ENCODE measurements around the gene COA8. TPM values are rescaled to one million over a fixed set of nuclear protein-coding genes. Genes with fewer than 3 reads are reported as not detected.

Gene COA8
- total and polyA plus RNA-seq, 2 of the 4 experiments (the other 2 are of a cell fraction) = 12.2 to 21.1 TPM

DNA sequence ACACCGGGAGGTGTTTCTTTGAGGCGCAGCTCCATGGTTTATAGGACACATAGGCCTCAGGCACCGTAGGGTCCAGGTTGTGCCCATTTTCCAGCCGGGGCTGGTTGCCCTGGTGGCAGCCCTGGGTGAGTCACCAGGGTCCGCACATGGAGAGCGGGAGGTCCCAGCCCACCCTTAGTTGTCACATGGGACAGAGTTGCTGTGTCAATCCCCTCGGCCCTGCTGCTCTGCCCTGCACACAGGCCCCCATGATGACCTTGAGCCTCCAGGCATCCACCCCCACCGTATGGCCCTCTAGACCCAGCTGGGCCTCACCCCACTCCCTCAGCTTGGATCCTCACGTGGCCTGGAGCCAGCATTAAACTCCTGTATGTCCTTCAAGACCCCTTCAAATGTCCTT, 26.1 kb upstream of the COA8 start:
- no peak overlapping the region for H3K4ac ChIP-seq (ENCODE audit: low read depth, low read length)
- no peak overlapping the region for H4K8ac ChIP-seq (ENCODE audit: low read depth in 2 of 2, low read length in 2 of 2)
- TF ChIP-seq NFE2L2 (IDR thresholded peaks at IDR 0.05; ENCODE audit: low read depth, low read length) = no peak
- no peak for TF ChIP-seq BHLHE40 (IDR thresholded peaks at IDR 0.05; ENCODE audit: low read depth, low read length)
- TF ChIP-seq, protein P1, sequence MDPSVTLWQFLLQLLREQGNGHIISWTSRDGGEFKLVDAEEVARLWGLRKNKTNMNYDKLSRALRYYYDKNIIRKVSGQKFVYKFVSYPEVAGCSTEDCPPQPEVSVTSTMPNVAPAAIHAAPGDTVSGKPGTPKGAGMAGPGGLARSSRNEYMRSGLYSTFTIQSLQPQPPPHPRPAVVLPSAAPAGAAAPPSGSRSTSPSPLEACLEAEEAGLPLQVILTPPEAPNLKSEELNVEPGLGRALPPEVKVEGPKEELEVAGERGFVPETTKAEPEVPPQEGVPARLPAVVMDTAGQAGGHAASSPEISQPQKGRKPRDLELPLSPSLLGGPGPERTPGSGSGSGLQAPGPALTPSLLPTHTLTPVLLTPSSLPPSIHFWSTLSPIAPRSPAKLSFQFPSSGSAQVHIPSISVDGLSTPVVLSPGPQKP (IDR thresholded peaks at IDR 0.05; ENCODE audit: borderline replicate concordance, low read depth, low read length) = no peak
- TF ChIP-seq SMC3 (IDR thresholded peaks at IDR 0.05; ENCODE audit: low read depth, low read length) = no peak
- no peak for TF ChIP-seq FOS (IDR thresholded peaks at IDR 0.05; ENCODE audit: low read depth, low read length)
- TF ChIP-seq RCOR1 (IDR thresholded peaks at IDR 0.05; ENCODE audit: insufficient replicate concordance, low read length) = no peak
- TF ChIP-seq, protein P2, sequence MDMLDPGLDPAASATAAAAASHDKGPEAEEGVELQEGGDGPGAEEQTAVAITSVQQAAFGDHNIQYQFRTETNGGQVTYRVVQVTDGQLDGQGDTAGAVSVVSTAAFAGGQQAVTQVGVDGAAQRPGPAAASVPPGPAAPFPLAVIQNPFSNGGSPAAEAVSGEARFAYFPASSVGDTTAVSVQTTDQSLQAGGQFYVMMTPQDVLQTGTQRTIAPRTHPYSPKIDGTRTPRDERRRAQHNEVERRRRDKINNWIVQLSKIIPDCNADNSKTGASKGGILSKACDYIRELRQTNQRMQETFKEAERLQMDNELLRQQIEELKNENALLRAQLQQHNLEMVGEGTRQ (IDR thresholded peaks at IDR 0.05; ENCODE audit: low read depth, low read length) = no peak
- TF ChIP-seq POLR2A (IDR thresholded peaks at IDR 0.05; ENCODE audit: low read depth, low read length) = no peak
- TF ChIP-seq MAZ (IDR thresholded peaks at IDR 0.05; ENCODE audit: borderline replicate concordance, low read depth, low read length) = no peak
- no peak for TF ChIP-seq MXI1 (IDR thresholded peaks at IDR 0.05; ENCODE audit: borderline replicate concordance, low read depth, low read length)
- TF ChIP-seq MAFK (IDR thresholded peaks at IDR 0.05; ENCODE audit: low read depth, low read length) = no peak
- TF ChIP-seq CEBPB (IDR thresholded peaks at IDR 0.05; ENCODE audit: low read depth, low read length) = no peak
- TF ChIP-seq, protein P3, sequence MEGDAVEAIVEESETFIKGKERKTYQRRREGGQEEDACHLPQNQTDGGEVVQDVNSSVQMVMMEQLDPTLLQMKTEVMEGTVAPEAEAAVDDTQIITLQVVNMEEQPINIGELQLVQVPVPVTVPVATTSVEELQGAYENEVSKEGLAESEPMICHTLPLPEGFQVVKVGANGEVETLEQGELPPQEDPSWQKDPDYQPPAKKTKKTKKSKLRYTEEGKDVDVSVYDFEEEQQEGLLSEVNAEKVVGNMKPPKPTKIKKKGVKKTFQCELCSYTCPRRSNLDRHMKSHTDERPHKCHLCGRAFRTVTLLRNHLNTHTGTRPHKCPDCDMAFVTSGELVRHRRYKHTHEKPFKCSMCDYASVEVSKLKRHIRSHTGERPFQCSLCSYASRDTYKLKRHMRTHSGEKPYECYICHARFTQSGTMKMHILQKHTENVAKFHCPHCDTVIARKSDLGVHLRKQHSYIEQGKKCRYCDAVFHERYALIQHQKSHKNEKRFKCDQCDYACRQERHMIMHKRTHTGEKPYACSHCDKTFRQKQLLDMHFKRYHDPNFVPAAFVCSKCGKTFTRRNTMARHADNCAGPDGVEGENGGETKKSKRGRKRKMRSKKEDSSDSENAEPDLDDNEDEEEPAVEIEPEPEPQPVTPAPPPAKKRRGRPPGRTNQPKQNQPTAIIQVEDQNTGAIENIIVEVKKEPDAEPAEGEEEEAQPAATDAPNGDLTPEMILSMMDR (conservative IDR thresholded peaks at IDR 0.05; ENCODE audit: low read depth, low read length) = no peak
- TF ChIP-seq RAD21 (IDR thresholded peaks at IDR 0.05; ENCODE audit: low read length) = no peak
- no peak for TF ChIP-seq CHD1 (IDR thresholded peaks at IDR 0.05; ENCODE audit: low read depth, low read length)
- TF ChIP-seq RFX5 (IDR thresholded peaks at IDR 0.05; ENCODE audit: low read depth, low read length) = no peak
- intact Hi-C loops (cut with micrococcal nuclease) (no loop called here), in situ Hi-C loops (cut with MboI; ENCODE audit: low sequenced_read_pairs) (no loop called here), dilution Hi-C loops (cut with HindIII; ENCODE audit: low sequenced_read_pairs, unreplicated experiment) (no loop called here)
- H2AK9ac ChIP-seq (replicated peaks; ENCODE audit: low read depth, low read length, poor library complexity) = no peak overlapping the region
- no peak overlapping the region for H2BK120ac ChIP-seq (ENCODE audit: low read depth, low read length)
- H3K4me1 ChIP-seq (ENCODE audit: control insufficient read depth, insufficient read depth, low read length) = peaks cover 15% of the 10 kb centered on the region
- DNase-seq (no peak), ATAC-seq (ENCODE audit: low read depth) (no peak)
- H4K5ac ChIP-seq (ENCODE audit: low read depth, low read length) = no peak overlapping the region
- CTCF ChIA-PET = no interaction called here
- H3K4me3 ChIP-seq (ENCODE audit: insufficient read depth, low read depth, low read length) = no peak overlapping the region
- H4K20me1 ChIP-seq (ENCODE audit: insufficient read depth, low read length) = peaks cover 5% of the 10 kb centered on the region; the same call in 1 of the 2 replicates
- no peaks in the 10 kb centered on the region for H3K9me1 ChIP-seq (ENCODE audit: insufficient read depth, low read length)
- H3K79me1 ChIP-seq (ENCODE audit: low read depth in 1 of 2, low read length in 2 of 2) = peaks cover 0 to 9% of the 10 kb centered on the region in 2 experiments; a peak in 1 of 4 replicates
- no TSS peak for BruUV-seq (replicated peaks)
- no peak overlapping the region; the same call in 1 of the 2 replicates for H3K27ac ChIP-seq (ENCODE audit: insufficient read depth, low read length)
- H3K18ac ChIP-seq (ENCODE audit: low read depth, low read length) = no peak overlapping the region
- no peak overlapping the region for H3K9ac ChIP-seq (ENCODE audit: low read depth, low read length)
- no peak overlapping the region for H2BK15ac ChIP-seq (ENCODE audit: low read depth, low read length)
- no peak overlapping the region for H3K14ac ChIP-seq (replicated peaks; ENCODE audit: low read depth, low read length)
- no peaks in the 10 kb centered on the region for H3K9me3 ChIP-seq (ENCODE audit: control insufficient read depth, insufficient read depth, low read length)
- no peak overlapping the region for H3K23ac ChIP-seq (ENCODE audit: low read depth, low read length)
- peak overlapping the region; percentile 43; the same call in 1 of the 2 replicates for H2AK5ac ChIP-seq (ENCODE audit: low read depth, low read length)
- no peak overlapping the region for H2BK20ac ChIP-seq (ENCODE audit: low read depth, low read length)
- no peak overlapping the region for H3K56ac ChIP-seq (ENCODE audit: extremely low read depth, insufficient read depth, low read length)
- H2AFZ ChIP-seq (replicated peaks; ENCODE audit: low read length, poor library complexity) = no peak overlapping the region
- POLR2A ChIA-PET (ENCODE audit: unreplicated experiment) = no interaction called here
- H2BK5ac ChIP-seq (ENCODE audit: low read depth, low read length, poor library complexity, severe bottlenecking) = no peak overlapping the region
- no peaks in the 10 kb centered on the region for H3K27me3 ChIP-seq (ENCODE audit: control insufficient read depth, insufficient read depth, low read length)
- 59% methylated on average over 7 of the region's 9 CpGs; no CpG with 5 or more reads in 1 of the 2 experiments for WGBS, 2 experiments (ENCODE audit: extremely low coverage in 2 of 2, insufficient read length in 1 of 2)
- no peak overlapping the region for H3K4me2 ChIP-seq (ENCODE audit: low read depth, low read length)
- peaks cover 11% of the 10 kb centered on the region; the same call in 1 of the 2 replicates for H3K36me3 ChIP-seq (ENCODE audit: control insufficient read depth, insufficient read depth, low read length)
- no peak overlapping the region for H4K91ac ChIP-seq (ENCODE audit: insufficient read depth, low read depth, low read length)
